RWPE1 (cell line): ENCODE results near the gene HSD17B7.

Source experiments
- CTCF ChIA-PET: fragments of 350-600 bp; sonication (Branson Sonifier 250); formaldehyde crosslinking; extraction: SDS; loops from one replicate; lab custom pipeline; 2021; lab: Yijun Ruan, JAX
- POLR2A ChIA-PET: fragments of 400-600 bp; formaldehyde crosslinking; extraction: SDS; loops from one replicate; lab custom pipeline; 2020; ENCODE audit warnings: antibody characterized with exemption; ENCODE audit not compliant: low non-redundant PET; lab: Yijun Ruan, JAX
- DNase-seq: peaks from one replicate; pipeline ENCODE4 v3.0.0; 2012; ENCODE audit warnings: low spot score
- H3K27ac ChIP-seq: fragments of 450-650 bp; 2 replicates; pipeline ENCODE4 v1.5.1; 2017
- CTCF ChIP-seq: fragments of 450-650 bp; conservative IDR thresholded peaks from 2 replicates; pipeline ENCODE4 v1.5.1; 2017; ENCODE audit warnings: low read depth, mild to moderate bottlenecking

The HSD17B7 gene

GRCh38 chr1:162861101-162861500 is 70.6 kb downstream of the HSD17B7 start, which contains the start of gene CCDC190:
Gene CCDC190 (minus strand): TSS chr1:162861175. CDS start chr1:162859646, 1,529 bp downstream.
- ChIA-PET POLR2A (no interaction called here), CTCF (no interaction called here)
- DNase-seq: no peak
- TF ChIP-seq CTCF: no peak
- H3K27ac ChIP-seq: no peak within 1 kb of the TSS

GRCh38 chr1:162861625-162862024 is 71.1 kb downstream of the HSD17B7 start:
- TF ChIP-seq CTCF: no peak
- CTCF ChIA-PET: interaction anchor here (0.7 kb wide), 1 partner anchor 166 kb away, joined by 4 read pairs; no protein-coding TSS in a partner anchor
- no peak overlapping the region for H3K27ac ChIP-seq
- DNase-seq: no peak
- POLR2A ChIA-PET: no interaction called here
